HG03064 (cell line): ENCODE measurements around the gene NACC2.

ENCODE experiments used
- ATAC-seq: cut with Tn5 transposase; IDR thresholded peaks from one replicate; pipeline ENCODE4 v1.9.1; 2021; ENCODE audit warnings: low read depth; ENCODE audit not compliant: unreplicated experiment

The NACC2 gene, protein sequence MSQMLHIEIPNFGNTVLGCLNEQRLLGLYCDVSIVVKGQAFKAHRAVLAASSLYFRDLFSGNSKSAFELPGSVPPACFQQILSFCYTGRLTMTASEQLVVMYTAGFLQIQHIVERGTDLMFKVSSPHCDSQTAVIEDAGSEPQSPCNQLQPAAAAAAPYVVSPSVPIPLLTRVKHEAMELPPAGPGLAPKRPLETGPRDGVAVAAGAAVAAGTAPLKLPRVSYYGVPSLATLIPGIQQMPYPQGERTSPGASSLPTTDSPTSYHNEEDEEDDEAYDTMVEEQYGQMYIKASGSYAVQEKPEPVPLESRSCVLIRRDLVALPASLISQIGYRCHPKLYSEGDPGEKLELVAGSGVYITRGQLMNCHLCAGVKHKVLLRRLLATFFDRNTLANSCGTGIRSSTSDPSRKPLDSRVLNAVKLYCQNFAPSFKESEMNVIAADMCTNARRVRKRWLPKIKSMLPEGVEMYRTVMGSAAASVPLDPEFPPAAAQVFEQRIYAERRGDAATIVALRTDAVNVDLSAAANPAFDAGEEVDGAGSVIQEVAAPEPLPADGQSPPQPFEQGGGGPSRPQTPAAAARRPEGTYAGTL

GRCh38 chr9:136095070-136096058 is at the start of gene NACC2:
TSS of gene NACC2 (minus strand) at chr9:136095289. CDS start at chr9:136050521, 44,768 bp downstream.
- ATAC-seq = no peak

DNA sequence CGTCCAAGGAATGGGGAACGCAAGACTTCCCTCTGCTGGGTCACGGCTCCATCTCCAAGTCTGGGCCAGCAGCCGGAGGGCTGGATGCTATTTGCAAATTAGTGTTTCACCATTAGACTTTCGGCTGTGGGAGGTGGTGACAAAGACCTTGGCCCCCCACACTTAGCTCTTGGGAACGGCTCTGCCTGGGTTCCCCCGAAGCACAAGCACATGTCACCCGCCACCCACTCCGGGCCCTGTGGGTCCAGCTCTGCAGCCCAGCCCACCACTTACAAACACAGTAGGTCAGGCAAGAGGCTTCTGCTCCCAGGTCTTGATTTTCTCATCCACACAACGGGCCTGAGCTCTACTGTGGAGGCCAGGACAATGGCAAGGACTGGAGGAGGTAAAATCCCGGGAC is 49.4 kb upstream of the NACC2 start:
- no peak for ATAC-seq

- no peak for ATAC-seq
Measured at GRCh38 chr9:136143215-136144001, 48.3 kb upstream of the NACC2 start.

DNA sequence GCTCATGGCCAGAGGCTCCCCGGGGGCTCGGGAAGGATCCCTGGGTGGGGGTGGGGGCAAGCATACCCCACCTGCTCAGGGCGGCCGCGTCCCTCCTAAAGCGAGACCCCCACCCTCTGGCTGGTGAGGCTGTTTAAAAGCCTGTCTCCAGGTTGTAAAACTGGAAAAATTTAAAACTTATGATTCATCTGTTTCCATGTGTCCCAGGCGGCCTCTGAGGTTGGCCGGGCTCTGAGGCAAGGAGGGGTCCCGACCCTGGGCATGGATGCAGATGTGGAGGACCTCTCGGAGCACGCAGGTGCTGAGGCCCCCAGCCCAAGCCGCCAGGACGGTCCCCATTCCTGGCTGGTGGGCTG is 47.7 kb upstream of the NACC2 start:
- ATAC-seq = no peak

GRCh38 chr9:136142414-136142796 is 47.3 kb upstream of the NACC2 start:
- no peak for ATAC-seq

DNA sequence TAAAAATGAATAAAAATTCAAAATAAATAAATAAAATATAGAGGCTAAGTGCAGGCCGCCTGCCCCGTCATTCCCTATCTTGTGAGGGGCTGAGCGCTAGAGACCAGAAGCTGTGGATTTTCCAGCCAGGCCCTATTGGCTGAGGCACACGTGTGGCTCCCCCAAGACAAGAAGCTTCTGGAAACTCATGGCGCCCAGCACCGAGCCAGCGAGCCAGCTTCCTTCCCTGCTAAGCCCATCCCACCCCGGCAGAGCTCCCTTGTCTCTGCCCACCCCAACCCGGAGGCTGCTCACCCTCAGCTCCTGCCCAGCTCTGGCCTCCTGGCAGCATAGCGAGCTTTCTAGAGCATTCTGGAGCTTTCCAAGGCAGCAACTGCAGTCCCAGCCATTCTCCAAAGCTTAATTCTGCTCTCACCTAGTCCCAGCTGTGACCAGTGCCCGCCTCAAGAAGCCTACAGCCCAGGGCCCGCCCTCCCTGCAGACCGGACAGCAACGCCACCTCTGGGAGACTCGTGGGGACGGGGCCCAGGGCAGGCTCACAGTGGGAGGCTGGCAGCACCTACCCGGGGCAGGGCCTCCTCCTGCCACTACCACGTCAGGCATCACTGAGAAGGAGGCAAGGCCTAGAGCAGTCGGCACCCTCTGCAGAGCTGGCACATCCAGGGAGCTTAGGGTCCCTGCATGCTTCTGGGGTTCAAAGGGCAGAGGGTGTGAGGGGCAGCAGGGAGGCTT is 46.8 kb upstream of the NACC2 start:
- no peak for ATAC-seq

DNA sequence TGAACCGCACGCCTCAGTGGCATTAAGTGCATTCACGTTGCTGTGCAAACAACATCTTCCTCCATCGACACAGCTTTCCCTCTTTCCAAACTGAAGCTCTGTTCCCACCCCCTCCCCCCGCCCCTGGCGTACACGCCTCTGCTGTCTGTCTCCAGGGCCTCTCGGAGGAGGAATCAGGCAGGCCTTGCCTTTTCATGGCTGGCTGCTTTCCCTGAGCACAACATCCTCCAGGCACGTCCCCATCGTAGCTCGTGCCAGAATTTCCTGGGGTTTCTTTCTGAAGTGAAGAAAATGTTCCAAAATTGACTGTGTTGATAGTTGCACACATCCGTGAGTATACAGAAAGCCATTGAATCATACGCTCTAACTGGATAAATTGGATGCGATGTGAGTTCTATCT is 45.9 kb upstream of the NACC2 start:
- ATAC-seq = no peak

DNA sequence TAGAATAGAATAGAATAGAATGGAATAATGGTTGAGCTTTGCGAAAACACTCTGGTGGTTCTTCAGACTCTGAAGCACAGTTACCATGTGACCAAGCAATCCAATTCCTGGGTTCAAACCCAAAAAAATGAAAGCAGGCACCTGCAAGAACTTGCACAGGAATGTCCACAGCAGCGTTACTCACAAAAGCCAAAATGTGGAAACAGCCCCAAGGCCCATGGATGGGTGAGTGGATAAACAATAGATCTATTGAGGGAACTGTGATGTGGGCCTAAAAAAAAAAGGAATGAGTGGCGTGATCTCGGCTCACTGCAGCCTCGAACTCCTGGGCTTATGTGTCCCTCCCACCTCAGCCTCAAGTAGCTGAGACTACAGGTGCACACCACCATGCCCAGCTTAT is 45.0 kb upstream of the NACC2 start:
- ATAC-seq = no peak

- ATAC-seq = no peak
Measured at GRCh38 chr9:136138566-136138965, 43.5 kb upstream of the NACC2 start.

DNA sequence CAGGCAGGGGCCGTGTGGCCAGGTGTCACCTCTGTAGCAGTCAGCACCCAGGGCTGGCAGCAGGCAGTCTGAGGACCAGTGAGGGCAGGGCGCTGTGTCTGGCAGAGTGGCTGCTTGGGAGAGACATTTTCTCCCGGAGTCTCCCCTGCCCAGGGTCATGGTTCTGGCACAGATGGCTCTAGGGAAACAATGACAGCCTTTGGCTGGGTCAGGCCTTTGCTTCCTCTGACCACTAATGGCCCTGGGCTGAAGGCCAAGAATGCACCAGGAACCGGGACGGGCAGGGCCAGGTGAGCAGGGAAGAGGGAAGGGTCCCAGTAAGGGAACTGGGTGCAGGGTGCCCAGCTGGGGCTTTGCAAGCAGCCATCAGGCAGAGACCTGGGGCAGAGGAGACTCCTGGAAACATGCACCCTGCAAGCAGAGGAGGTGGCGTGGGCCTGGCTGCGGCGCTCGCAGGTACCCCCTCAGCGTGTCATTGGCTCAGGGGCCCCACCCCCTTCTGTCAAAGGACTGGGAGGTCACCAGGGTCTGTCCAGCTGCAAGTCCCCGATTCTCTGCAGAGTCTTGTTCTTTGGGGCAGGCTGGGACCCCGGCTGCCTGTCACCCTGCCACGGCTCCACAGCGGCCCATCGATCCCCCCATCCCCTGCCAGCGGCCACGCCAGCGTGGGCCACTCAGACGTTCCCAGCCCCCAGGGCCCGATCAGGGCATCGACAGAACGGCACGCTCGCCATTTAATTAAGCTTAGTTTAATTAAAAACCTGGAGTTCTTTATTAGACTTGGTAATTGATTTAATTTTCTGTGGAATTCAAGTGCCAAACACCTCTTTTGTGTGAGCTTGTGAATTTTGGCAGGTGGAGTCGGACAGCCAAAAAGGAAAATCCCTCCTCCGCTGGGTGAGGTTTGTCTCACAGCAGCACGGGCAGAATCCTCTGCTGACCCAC is 42.5 kb upstream of the NACC2 start:
- ATAC-seq = no peak

DNA sequence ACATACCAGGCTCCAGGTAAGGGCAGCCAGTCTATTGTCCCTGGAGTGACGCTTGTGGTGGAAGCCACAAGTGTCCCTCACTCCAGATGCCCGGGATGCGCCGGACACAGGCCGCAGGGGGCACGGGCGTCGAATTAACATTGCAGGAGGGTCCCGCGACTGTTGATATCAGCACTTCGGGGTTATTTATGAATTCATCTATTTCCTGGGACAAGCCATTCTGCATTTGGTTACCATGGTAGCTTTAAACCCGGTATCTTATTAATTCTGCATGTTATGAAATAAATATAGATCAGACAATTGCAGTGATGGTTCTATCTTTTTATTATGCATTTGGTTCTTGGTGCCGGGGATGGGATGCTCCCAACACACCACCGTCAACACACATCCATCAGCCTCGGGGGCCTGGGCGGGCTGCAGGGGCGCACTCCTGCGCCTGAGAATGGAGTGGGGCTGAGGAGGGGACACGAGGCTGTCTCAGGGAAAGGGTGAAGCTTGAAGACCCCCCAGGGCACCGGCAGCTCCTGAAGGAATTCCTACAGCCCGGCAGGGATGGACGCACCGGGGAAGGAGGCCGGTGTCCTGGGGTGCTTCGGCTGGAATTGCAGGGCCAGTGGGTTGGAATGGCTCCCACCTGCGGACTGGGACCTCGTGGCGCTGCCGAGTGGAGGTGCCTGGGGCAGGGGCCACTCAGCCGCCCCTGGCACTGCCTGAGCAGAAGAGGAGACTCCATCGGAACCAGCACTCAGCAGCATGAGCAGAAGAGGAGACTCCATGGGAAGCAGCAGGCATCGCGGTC is 41.2 kb upstream of the NACC2 start:
- no peak for ATAC-seq

GRCh38 chr9:136135326-136136126 is 40.4 kb upstream of the NACC2 start:
- ATAC-seq = no peak

DNA sequence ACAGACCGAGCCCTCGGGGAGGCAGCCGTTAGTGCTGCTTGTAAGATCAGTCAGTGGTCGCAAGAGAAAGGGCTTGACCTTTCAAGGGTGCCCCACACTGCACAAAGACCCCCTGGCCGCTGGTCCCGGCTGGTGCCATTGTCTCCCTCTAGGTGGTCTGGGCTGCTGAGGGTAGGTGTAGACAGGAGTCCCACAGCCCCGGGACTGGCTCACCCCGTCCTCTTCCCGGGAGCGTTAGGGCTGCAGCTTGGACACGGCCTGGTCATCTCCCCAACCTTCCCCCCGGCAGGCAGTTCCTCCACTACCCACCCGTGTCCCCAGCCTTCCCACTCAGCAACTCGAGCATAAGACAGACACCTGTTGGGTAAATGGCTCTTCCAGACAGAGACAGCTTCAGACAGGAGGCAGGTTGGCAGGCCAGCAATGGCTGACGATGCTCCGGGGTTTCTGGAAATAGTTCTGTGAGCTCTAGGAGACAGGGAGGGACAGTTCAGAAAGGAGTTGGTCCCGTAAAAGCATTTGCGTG is 38.9 kb upstream of the NACC2 start:
- ATAC-seq = no peak

GRCh38 chr9:136133191-136133958 is 38.3 kb upstream of the NACC2 start:
- ATAC-seq = no peak

DNA sequence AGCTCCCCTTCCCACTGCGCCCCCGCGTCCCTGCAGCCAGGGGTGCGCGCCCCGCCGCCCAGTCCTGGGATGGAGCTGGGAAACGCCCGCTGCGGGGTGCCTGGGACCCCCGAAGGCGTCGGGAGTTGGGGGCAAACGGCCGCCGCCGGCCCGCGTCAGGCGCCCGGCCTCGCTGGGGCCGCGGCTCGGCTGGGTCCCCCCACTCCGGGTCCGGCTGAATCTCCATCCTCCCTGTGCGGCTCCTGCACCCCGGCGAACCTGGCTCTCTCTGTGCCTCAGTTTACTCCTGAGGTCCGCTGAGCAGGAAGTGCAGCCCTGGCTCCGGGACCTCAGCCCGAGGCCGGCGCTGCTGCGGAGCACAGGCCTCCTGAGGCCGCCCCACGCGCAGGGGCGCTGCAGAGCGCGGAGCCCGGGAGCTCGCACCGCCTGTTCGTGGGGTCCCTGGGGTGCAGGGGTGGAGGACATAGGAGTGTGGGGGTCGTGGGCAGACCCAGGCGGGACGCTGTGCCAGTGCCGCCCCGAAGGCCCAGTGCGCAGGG is 37.5 kb upstream of the NACC2 start:
- no peak for ATAC-seq
